ENCODE data around the gene ANO9.

The ANO9 gene

GRCh38 chr11:441418-442274 lies at the start of gene ANO9:
Gene ANO9, minus strand, starts transcription at chr11:442011. Its CDS starts 85 bp downstream, at chr11:441926.
- DNase-seq (ENCODE audit: low read depth), result no peak
- TF ChIP-seq, protein P1, sequence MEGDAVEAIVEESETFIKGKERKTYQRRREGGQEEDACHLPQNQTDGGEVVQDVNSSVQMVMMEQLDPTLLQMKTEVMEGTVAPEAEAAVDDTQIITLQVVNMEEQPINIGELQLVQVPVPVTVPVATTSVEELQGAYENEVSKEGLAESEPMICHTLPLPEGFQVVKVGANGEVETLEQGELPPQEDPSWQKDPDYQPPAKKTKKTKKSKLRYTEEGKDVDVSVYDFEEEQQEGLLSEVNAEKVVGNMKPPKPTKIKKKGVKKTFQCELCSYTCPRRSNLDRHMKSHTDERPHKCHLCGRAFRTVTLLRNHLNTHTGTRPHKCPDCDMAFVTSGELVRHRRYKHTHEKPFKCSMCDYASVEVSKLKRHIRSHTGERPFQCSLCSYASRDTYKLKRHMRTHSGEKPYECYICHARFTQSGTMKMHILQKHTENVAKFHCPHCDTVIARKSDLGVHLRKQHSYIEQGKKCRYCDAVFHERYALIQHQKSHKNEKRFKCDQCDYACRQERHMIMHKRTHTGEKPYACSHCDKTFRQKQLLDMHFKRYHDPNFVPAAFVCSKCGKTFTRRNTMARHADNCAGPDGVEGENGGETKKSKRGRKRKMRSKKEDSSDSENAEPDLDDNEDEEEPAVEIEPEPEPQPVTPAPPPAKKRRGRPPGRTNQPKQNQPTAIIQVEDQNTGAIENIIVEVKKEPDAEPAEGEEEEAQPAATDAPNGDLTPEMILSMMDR (IDR thresholded peaks at IDR 0.05; ENCODE audit: low read length, missing control alignments), result no peak
- no peak within 1 kb of the TSS for H3K4me3 ChIP-seq (replicated peaks; ENCODE audit: low read depth, low read length)

- TF ChIP-seq, protein P1 (IDR thresholded peaks at IDR 0.05; ENCODE audit: low read length, missing control alignments), result no peak
- no peak for DNase-seq (ENCODE audit: low read depth)
- no peak overlapping the region for H3K4me3 ChIP-seq (replicated peaks; ENCODE audit: low read depth, low read length)
Measured at GRCh38 chr11:491358-491757, 49.5 kb upstream of the ANO9 start.

DNA sequence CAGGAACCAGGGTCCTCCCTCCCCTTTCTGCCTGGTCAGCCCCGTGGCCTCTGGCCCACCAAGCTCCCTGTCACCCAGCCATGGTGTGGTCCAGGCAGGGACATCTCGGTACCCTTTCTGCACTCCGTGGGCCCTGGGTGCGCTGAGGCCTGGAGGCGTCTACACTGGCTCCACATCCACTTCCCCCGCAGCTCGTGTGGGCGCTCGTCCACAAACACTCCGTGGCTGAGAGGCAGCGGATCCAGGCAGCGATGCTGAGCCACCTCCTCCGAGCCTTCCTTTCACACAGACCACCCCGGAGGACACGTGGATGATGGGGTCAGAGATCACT lies 49.1 kb upstream of the ANO9 start:
- no peak for DNase-seq (ENCODE audit: low read depth)
- H3K4me3 ChIP-seq (replicated peaks; ENCODE audit: low read depth, low read length), result no peak overlapping the region
- TF ChIP-seq, protein P1 (IDR thresholded peaks at IDR 0.05; ENCODE audit: low read length, missing control alignments), result no peak

GRCh38 chr11:490186-490929 lies 48.5 kb upstream of the ANO9 start:
- no peak for DNase-seq (ENCODE audit: low read depth)
- TF ChIP-seq, protein P1 (IDR thresholded peaks at IDR 0.05; ENCODE audit: low read length, missing control alignments), result no peak
- no peak overlapping the region for H3K4me3 ChIP-seq (replicated peaks; ENCODE audit: low read depth, low read length)

GRCh38 chr11:489610-490185 lies 47.9 kb upstream of the ANO9 start:
- TF ChIP-seq, protein P1 (IDR thresholded peaks at IDR 0.05; ENCODE audit: low read length, missing control alignments), result no peak
- DNase-seq (ENCODE audit: low read depth), result no peak
- H3K4me3 ChIP-seq (replicated peaks; ENCODE audit: low read depth, low read length), result no peak overlapping the region

DNA sequence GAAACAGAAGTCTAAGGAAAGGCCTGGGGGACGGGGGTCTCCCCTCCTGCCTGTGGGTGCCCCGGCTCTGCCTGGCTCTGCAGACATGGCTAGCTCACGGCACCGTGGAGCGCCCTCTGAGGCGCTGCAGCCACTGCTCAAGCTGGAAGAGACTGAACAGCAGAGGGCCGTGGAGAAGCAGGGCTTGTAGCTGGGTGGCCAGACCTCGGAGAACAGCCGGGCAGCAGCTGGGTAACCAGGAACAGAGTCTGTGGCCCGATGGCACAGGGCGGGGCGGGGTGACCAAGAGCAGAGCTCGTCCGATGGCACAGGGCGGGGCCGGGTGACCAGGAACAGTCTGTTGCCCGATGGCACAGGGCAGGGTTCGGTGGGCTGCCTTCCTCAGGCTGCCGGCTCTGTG lies 47.2 kb upstream of the ANO9 start:
- TF ChIP-seq, protein P1 (IDR thresholded peaks at IDR 0.05; ENCODE audit: low read length, missing control alignments), result no peak
- no peak overlapping the region for H3K4me3 ChIP-seq (replicated peaks; ENCODE audit: low read depth, low read length)
- no peak for DNase-seq (ENCODE audit: low read depth)

All from fibroblast of pulmonary artery (primary cell).